Measurements from ENCODE around the gene C19orf38. TPM values are rescaled to one million over a fixed set of nuclear protein-coding genes. Genes with fewer than 3 reads are reported as not detected.

C19orf38 gene
- total and polyA plus RNA-seq, 4 donors, result 0.97 to 3.9 (median 1.5) TPM

- no peak for DNase-seq (ENCODE audit: low spot score)
- no peak overlapping the region for H3K4me3 ChIP-seq (ENCODE audit: low read depth in 1 of 3, low read length in 3 of 3)
- 90% methylated on average over 20 of the region's 20 CpGs for WGBS
- peaks cover 5 to 36% (median 14%) of the 10 kb centered on the region in 4 donors for H3K36me3 ChIP-seq (ENCODE audit: control insufficient read depth in 4 of 4, insufficient read depth in 3 of 4, low read depth in 1 of 4, low read length in 3 of 4)
- no peaks in the 10 kb centered on the region for H3K27me3 ChIP-seq (ENCODE audit: control insufficient read depth in 4 of 4, insufficient read depth in 4 of 4, low read length in 3 of 4)
- H3K27ac ChIP-seq (ENCODE audit: low read depth in 1 of 2, low read length in 2 of 2), result no peak overlapping the region
- H3K9me3 ChIP-seq (ENCODE audit: control insufficient read depth in 4 of 4, low read length in 3 of 4), result no peaks in the 10 kb centered on the region
- H3K9ac ChIP-seq (ENCODE audit: low read depth in 1 of 2, low read length in 2 of 2), result no peak overlapping the region
- peaks cover 0 to 18% (median 10%) of the 10 kb centered on the region in 4 donors for H3K4me1 ChIP-seq (ENCODE audit: control insufficient read depth in 4 of 4, insufficient read depth in 4 of 4, low read length in 3 of 4)
- TF ChIP-seq RAD21 (IDR thresholded peaks at IDR 0.05), result no peak
- no peak for TF ChIP-seq ZBTB33 (IDR thresholded peaks at IDR 0.05)
Observed at GRCh38 chr19:10832939-10833296, 15.3 kb upstream of the C19orf38 start.

GRCh38 chr19:10835089-10835753, 13.0 kb upstream of the C19orf38 start:
- WGBS, result 27% methylated on average over 32 of the region's 32 CpGs
- TF ChIP-seq EGR1 (IDR thresholded peaks at IDR 0.05; ENCODE audit: low read depth in 2 of 2) (peak; percentile 85 to 96), NR2F2 (IDR thresholded peaks at IDR 0.05) (no peak)
- H3K4me1 ChIP-seq (ENCODE audit: control insufficient read depth in 4 of 4, insufficient read depth in 4 of 4, low read length in 3 of 4), result peaks cover 0 to 18% (median 10%) of the 10 kb centered on the region in 4 donors
- no peak for DNase-seq (ENCODE audit: low spot score)
- peak overlapping the region; percentile 64 to 97 (median 86) for H3K4me3 ChIP-seq (ENCODE audit: low read depth in 1 of 3, low read length in 3 of 3)
- peak overlapping the region; percentile 95 to 99 for H3K27ac ChIP-seq (ENCODE audit: low read depth in 1 of 2, low read length in 2 of 2)
- H3K9me3 ChIP-seq (ENCODE audit: control insufficient read depth in 4 of 4, low read length in 3 of 4), result no peaks in the 10 kb centered on the region
- H3K36me3 ChIP-seq (ENCODE audit: control insufficient read depth in 4 of 4, insufficient read depth in 3 of 4, low read depth in 1 of 4, low read length in 3 of 4), result peaks cover 5 to 25% (median 8%) of the 10 kb centered on the region in 4 donors
- H3K27me3 ChIP-seq (ENCODE audit: control insufficient read depth in 4 of 4, insufficient read depth in 4 of 4, low read length in 3 of 4), result no peaks in the 10 kb centered on the region
- peak overlapping the region; percentile 43 to 72 for H3K9ac ChIP-seq (ENCODE audit: low read depth in 1 of 2, low read length in 2 of 2)

GRCh38 chr19:10835754-10836478, 12.3 kb upstream of the C19orf38 start, which contains the start of gene TMED1:
TSS of gene TMED1 (minus strand) at chr19:10836212. CDS start at chr19:10836191, 21 bp downstream.
- Histone ChIP-seq H3K4me3 (ENCODE audit: low read depth in 1 of 3, low read length in 3 of 3) (peak within 1 kb of the TSS; percentile 69 to 97 (median 86)), H3K27me3 (ENCODE audit: control insufficient read depth in 4 of 4, insufficient read depth in 4 of 4, low read length in 3 of 4) (no peaks in the 10 kb centered on the region), H3K9ac (ENCODE audit: low read depth in 1 of 2, low read length in 2 of 2) (peak within 1 kb of the TSS; percentile 72 to 75), H3K27ac (ENCODE audit: low read depth in 1 of 2, low read length in 2 of 2) (peak within 1 kb of the TSS; percentile 95 to 99), H3K9me3 (ENCODE audit: control insufficient read depth in 4 of 4, low read length in 3 of 4) (no peaks in the 10 kb centered on the region), H3K36me3 (ENCODE audit: control insufficient read depth in 4 of 4, insufficient read depth in 3 of 4, low read depth in 1 of 4, low read length in 3 of 4) (peaks cover 5 to 20% (median 8%) of the 10 kb centered on the region in 4 donors), H3K4me1 (ENCODE audit: control insufficient read depth in 4 of 4, insufficient read depth in 4 of 4, low read length in 3 of 4) (peaks cover 0 to 18% (median 10%) of the 10 kb centered on the region in 4 donors)
- WGBS, result under 1% methylated on average over 50 of the region's 50 CpGs
- DNase-seq (ENCODE audit: low spot score), result peak; percentile 99
- peak; percentile 62 for TF ChIP-seq NR2F2 (IDR thresholded peaks at IDR 0.05)
- TF ChIP-seq JUND (IDR thresholded peaks at IDR 0.05), result peak in 1 of 2 donors; percentile 42
- TF ChIP-seq RXRA (IDR thresholded peaks at IDR 0.05), result no peak
- TF ChIP-seq ZBTB33 (IDR thresholded peaks at IDR 0.05), result no peak
- peak in 1 of 2 donors; percentile 12 for TF ChIP-seq EGR1 (IDR thresholded peaks at IDR 0.05; ENCODE audit: low read depth in 2 of 2)
- no peak for TF ChIP-seq ATF3 (IDR thresholded peaks at IDR 0.05)
- TF ChIP-seq RAD21 (IDR thresholded peaks at IDR 0.05), result peak; percentile 28 to 43
- TF ChIP-seq SP1 (IDR thresholded peaks at IDR 0.05), result peak; percentile 78
- no peak for TF ChIP-seq MAX (IDR thresholded peaks at IDR 0.05)
- TF ChIP-seq GABPA (IDR thresholded peaks at IDR 0.05 in 1 of 2, conservative IDR thresholded peaks at IDR 0.05 in 1 of 2), result peak in 1 of 2 donors; percentile 71
- peak; percentile 83 for TF ChIP-seq REST (IDR thresholded peaks at IDR 0.05)
- TF ChIP-seq TAF1 (conservative IDR thresholded peaks at IDR 0.05), result peak; percentile 36
- TF ChIP-seq FOXA1 (IDR thresholded peaks at IDR 0.05), result peak; percentile 45
- TF ChIP-seq HNF4A (conservative IDR thresholded peaks at IDR 0.05), result no peak
- no peak for TF ChIP-seq HNF4G (IDR thresholded peaks at IDR 0.05)
- peak; percentile 95 for TF ChIP-seq YY1 (IDR thresholded peaks at IDR 0.05)
- TF ChIP-seq FOXA2 (IDR thresholded peaks at IDR 0.05), result peak; percentile 9
